Endothelial cell of umbilical vein (primary cell): Measurements from ENCODE around the gene ABHD11.

Experiments used
- EZH2 ChIP-seq: IDR thresholded peaks from 2 replicates; pipeline ENCODE4 v1.6.1; 2012; ENCODE audit warnings: borderline replicate concordance, low read depth, mild to moderate bottlenecking, moderate library complexity, low read length, inconsistent platforms; ENCODE audit not compliant: severe bottlenecking
- POLR2A ChIP-seq: IDR thresholded peaks from 2 replicates; pipeline ENCODE4 v1.6.1; 2012; ENCODE audit warnings: low read depth, mild to moderate bottlenecking, control low read depth, low read length

GRCh38 chr7:73749931-73750776 lies 11.6 kb upstream of the ABHD11 start:
- TF ChIP-seq EZH2 = no peak
- TF ChIP-seq POLR2A = no peak
